Erythroblast (primary cell): ENCODE measurements around the gene FGD6.

Experiments used
- GATA1 ChIP-seq: IDR thresholded peaks from 2 replicates; pipeline ENCODE4 v1.6.1; 2011; ENCODE audit warnings: low read depth, mild to moderate bottlenecking, control low read depth, low read length, moderate library complexity
- POLR2A ChIP-seq: IDR thresholded peaks from 2 replicates; pipeline ENCODE4 v1.6.1; 2011; ENCODE audit warnings: mild to moderate bottlenecking, low read length

GRCh38 chr12:95218150-95219133, 1.2 kb upstream of the FGD6 start:
- no peak for TF ChIP-seq POLR2A
- TF ChIP-seq GATA1: no peak
